Measurements from ENCODE around the gene LYSMD4.

The LYSMD4 gene

GRCh38 chr15:99680276-99680675 lies 53.0 kb downstream of the LYSMD4 start:
- no peak for DNase-seq (ENCODE audit: low read depth, low spot score)
- H3K4me3 ChIP-seq (ENCODE audit: low read depth, low read length) = no peak overlapping the region
- no peak for TF ChIP-seq CTCF (IDR thresholded peaks at IDR 0.05; ENCODE audit: low read depth, low read length)
- in situ Hi-C loops (cut with HindIII; ENCODE audit: low sequenced_read_pairs) = no loop called here

GRCh38 chr15:99677540-99678134 lies 55.6 kb downstream of the LYSMD4 start:
- H3K4me3 ChIP-seq (ENCODE audit: low read depth, low read length) = no peak overlapping the region
- in situ Hi-C loops (cut with HindIII; ENCODE audit: low sequenced_read_pairs) = no loop called here
- no peak for DNase-seq (ENCODE audit: low read depth, low spot score)
- no peak for TF ChIP-seq CTCF (IDR thresholded peaks at IDR 0.05; ENCODE audit: low read depth, low read length)
